GM19324 (cell line): Measurements from ENCODE around the gene SAMD14.

ENCODE experiments used
- ATAC-seq: cut with Tn5 transposase; IDR thresholded peaks from one replicate; pipeline ENCODE4 v1.9.1; 2021; ENCODE audit warnings: mild to moderate bottlenecking, moderate library complexity; ENCODE audit not compliant: unreplicated experiment, low FRiP score

Gene SAMD14

DNA sequence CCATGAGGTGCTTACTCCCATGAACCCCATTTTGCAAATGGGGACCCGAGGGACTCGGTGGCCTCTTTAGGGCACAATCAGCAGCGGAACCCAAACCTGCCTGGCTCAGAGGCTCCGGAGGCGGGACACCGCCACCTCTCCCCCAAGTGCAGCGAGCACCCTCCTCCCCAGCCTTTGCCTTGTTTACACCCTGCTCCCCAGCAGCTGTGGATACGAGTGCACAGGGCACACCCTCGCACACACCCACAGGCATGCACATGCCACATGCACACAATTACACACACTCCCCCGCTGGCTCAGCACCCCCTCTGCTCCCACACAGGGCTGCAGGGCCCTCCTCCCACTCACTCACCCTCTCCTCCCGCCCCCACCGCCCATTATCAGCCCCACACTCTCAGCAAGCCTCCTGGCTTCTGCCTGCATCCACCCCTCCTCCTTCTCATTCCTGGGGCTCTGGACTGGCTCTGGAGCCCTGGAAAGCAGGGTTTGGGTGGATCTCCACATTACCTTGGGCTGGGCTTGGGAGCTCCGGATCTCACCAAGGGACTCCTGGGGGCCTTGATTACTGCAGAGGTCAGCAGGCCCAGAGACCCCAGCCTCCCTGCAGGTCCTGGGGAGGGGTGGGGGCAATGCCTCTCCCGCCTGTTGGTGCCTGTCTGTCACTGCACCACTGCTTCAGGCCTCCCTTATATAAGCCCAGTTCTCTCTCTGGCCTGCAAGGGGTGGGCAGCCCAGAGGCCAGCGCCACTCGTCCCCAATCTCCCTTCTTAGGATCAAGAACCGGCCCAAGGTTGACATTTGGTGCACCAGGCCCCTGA is 28.4 kb downstream of the SAMD14 start:
- no peak for ATAC-seq

DNA sequence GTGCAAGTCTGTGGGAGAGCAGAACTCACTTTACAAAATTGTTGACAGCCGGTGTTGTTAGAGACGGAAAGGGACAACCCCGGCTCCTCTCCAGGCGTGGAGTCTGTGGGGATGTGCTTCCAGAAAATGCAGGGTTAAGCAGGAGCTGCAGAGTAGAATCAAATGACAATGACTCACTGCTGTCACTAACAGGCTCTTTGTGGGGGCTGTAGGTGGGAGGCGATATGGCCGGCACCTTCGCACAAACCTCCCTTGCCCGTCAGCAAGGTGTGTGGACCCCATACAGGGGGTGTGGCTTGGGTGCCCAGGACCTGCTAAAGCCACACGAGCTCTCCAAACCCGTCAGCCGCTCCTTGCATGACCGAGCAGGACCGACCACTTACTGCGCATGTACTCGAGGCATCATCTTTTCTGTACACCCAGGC is 29.0 kb downstream of the SAMD14 start:
- ATAC-seq: no peak

- no peak for ATAC-seq
Measured at GRCh38 chr17:50100480-50100883, 29.5 kb downstream of the SAMD14 start.

GRCh38 chr17:50099003-50099402 is 31.0 kb downstream of the SAMD14 start:
- ATAC-seq: no peak

DNA sequence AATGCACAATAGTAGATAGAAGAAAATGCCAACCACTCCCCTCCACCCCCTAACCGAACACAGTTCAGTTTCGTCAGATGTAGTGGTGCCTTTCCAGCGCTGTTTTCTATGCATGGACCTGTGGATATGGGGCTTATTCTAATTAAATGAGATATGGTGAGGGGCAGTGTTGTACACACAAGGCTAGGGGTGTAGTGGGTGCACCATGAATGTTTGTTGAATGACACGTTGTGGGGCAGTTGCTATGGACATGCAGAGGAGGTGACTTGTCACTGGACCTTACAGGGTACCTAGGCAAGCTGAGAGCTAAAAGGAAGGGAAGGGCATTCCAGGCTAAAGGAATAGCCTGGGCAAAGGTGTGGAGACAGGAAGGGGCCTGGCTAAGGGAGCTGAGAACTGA is 31.4 kb downstream of the SAMD14 start:
- ATAC-seq: no peak

DNA sequence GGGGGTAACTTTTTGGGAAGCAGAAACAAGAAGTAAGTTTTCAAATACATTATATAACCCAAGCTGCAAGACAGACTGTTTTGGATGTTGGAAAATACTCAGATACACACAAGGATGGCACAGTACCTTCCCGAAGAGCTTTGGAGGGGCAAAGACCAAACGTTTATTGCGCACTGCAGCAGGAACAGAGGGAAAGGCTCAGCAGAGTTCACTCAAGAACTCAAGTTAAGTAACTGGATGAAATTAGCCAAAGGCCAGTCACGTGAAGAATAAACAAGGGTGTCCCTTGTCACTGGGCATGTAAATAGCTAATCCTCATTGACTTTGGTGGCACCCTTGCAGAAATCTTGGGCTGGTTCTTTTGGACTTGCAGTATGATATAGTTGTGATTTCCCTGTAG is 32.0 kb downstream of the SAMD14 start:
- no peak for ATAC-seq

DNA sequence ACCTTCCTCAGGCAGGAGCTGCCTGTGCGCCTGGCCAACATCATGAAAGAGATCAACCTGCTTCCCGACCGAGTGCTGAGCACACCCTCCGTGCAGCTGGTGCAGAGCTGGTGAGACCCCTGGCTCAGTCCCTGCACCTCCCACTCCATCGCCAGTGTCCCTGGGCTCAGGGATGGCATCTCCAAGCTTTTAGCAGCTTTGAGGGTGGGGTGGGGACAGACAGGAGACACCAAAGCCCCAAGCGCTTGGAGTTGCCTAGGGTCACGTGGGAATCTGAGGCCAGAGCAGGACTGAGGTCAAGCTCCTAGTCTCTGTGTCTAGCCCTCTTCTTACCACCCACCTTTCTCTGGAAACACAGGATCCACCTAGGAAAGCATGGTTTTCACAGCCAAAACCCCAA is 32.5 kb downstream of the SAMD14 start:
- no peak for ATAC-seq

- ATAC-seq: no peak
Measured at GRCh38 chr17:50096758-50097157, 33.2 kb downstream of the SAMD14 start.

DNA sequence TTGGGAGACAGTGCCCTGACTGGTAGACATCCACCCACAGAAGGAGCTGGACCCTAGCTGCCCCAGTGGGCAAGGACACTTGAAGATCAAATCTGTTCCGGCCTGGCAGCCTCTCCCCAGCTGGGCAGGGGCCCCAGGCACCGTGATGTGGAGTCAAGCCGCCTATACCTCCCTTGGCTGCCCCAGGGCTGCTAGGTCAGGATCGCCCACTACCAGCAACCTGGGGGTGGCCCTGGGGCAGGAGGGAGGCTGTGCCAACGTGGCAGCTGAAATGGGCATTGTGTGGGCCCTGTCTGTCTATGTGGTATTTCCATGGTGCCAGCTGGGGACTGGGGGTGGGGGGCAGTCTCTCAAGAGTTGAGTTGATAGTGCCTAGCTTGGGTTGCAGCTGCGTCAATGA is 33.9 kb downstream of the SAMD14 start:
- ATAC-seq: no peak

- no peak for ATAC-seq
Measured at GRCh38 chr17:50095626-50096037, 34.3 kb downstream of the SAMD14 start.

GRCh38 chr17:50094753-50095619 is 35.0 kb downstream of the SAMD14 start, which contains the start of gene PDK2:
Gene PDK2, plus strand, starts transcription at chr17:50095351. Its CDS starts 85 bp downstream, at chr17:50095436.
- ATAC-seq: peak; percentile 96

DNA sequence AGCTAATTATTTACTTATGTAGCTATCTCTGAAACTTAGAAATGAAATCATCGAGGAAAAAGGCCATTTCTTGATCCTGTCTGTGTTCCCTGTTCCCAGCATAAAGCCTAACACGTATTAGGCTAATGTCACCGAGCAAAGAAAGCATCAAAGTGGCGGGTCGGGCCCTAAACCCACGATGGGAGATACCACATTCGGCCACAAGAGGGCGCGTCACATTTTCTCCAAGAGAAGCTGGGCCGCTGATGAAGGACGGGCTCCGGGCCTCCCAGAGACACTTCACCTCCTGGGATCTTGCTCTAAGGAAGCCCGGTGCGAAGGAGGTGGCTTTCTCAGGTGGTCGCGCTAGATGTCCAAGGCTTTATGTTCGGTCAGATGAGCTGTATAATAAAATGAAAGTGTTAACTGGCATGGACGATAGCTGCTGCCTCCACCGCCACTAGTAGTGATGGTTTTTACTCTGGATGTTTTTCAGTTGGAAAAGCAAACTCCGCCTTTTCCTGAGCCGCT is 35.7 kb downstream of the SAMD14 start:
- ATAC-seq: peak; percentile 26

- ATAC-seq: no peak
Measured at GRCh38 chr17:50093807-50094206, 36.2 kb downstream of the SAMD14 start.

GRCh38 chr17:50093246-50093645 is 36.7 kb downstream of the SAMD14 start:
- no peak for ATAC-seq

DNA sequence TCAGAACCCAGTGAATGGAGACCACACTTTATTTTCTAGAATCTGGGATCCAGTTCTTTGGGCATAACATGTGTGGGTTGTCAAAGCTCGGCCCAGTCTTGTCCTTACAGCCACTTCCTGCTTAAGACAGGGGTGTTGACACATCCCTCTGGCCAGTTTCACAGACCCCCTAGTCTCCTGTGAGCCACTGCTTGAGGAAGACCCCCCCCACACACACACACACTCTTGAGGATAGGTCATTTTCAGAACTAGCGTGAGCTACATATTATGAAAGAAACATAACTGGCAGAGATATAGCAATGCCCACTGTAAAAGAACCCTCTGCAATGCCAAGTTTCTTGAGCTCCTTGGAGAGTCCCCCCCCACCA is 38.1 kb downstream of the SAMD14 start:
- no peak for ATAC-seq

DNA sequence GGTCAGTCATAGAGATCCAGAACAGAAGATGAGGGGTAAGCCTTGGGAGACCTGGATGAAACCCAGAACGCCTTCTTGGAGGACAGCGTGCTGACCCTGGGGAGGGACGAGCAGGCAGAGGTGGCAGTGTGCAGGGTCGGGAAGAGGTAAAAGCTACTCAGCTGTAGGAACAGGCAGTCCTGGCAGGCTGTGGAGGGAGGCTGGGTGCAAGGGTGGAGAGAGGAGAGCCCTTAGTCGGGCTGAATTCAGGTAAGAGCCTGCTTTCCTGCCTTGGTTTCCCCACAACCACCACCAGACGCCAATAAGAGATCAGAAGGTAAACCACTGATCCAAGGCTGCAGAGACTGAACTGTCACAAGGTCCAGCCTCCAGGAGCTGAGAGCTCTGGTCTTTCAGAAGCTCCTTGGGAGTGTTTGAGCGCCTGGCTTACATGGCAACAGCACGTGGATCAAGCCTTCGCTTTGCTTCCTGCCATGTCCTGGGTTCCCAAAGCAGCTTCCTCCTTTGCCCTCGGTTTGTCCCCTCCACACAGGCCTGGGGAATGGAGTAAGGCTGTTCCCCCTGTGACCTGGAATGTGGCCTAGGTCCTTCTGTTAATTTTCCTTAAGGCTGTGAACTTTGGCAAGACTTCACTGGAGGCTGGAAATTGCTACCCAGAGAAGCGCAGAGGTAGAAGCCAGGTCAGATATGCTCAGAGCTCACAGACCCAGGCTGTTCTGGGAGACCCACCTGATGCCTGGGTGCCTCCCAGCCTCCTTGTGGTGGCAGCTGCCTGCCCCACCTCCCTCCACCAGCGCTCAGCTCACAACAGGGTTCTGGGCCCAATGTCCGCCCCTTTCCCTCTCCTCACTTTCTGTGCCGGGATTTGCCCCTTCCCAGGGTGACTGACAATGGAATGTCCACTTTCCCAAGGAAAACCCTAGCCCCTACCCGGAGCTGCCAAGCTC is 38.7 kb downstream of the SAMD14 start:
- ATAC-seq: no peak

DNA sequence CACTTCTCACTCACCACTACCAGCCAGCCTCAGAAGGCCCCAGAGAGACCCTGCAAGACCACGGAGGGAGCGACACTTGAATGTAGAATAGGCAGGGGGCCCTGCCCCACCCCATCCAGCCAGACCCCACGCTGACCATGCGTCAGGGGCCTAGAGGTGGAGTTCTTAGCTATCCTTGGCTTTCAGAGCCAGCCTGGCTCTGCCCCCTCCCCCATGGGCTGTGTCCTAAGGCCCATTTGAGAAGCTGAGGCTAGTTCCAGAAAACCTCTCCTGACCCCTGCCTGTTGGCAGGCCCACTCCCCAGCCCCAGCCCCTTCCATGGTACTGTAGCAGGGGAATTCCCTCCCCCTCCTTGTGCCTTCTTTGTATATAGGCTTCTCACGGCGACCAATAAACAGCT is 39.9 kb downstream of the SAMD14 start:
- ATAC-seq: no peak

DNA sequence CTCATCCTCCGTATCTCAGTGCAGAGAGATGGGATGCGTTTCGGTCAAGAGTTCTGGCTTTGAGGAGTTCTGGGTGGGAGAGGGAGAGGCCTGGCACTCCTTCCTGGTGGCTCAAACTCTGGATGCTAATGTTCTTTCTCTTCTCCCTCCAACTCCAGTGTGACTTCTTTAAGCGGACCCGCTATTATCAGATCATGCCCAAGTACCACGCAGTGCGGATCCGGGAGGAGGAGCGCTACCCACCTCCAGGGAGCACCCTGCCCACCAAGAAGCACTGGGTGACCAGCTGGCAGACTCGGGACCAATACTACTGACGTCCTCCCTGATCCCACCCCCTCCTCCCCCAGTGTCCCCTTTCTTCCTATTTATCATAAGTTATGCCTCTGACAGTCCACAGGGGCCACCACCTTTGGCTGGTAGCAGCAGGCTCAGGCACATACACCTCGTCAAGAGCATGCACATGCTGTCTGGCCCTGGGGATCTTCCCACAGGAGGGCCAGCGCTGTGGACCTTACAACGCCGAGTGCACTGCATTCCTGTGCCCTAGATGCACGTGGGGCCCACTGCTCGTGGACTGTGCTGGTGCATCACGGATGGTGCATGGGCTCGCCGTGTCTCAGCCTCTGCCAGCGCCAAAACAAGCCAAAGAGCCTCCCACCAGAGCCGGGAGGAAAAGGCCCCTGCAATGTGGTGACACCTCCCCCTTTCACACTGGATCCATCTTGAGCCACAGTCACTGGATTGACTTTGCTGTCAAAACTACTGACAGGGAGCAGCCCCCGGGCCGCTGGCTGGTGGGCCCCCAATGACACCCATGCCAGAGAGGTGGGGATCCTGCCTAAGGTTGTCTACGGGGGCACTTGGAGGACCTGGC is 40.8 kb downstream of the SAMD14 start:
- no peak for ATAC-seq

DNA sequence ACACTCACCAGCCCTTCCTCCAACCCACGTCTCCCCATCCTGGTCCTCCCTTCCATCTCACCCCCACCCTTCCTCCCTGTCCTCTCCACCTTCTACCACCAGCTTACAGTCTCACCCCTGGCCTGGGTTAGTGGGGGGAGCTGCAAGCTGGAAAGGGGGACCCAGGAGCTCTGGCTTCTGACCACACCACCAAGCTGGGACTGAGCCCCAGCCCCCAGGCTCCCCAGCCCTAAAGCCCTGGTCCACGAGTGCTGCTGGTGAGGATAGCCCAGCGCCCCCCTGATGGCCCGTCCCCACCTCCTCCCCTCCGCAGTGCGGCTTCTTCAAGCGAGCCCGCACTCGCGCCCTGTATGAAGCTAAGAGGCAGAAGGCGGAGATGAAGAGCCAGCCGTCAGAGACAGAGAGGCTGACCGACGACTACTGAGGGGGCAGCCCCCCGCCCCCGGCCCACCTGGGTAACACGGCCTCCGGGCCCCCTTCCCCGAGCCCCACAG is 42.0 kb downstream of the SAMD14 start:
- no peak for ATAC-seq
